Bronchial epithelial cell (primary cell): ENCODE results near the gene POGZ. TPM values are rescaled to one million over a fixed set of nuclear protein-coding genes. Genes with fewer than 3 reads are reported as not detected.
A peak's percentile ranks its signal among the peaks of the same experiment; 100 is the strongest.

Experiments used
- DNase-seq: peaks from one replicate; pipeline ENCODE4 v3.0.0-alpha.2; 2010; ENCODE audit warnings: low read depth
- FAIRE-seq: peaks from 2 replicates; lab custom pipeline; 2011; peaks lifted over from hg19 to GRCh38; lab: Jason Lieb, UNC
- H3K27me3 ChIP-seq: 2 replicates; pipeline ENCODE4 v1.5.1; 2011; ENCODE audit warnings: low read length; ENCODE audit not compliant: control insufficient read depth, insufficient read depth
- H3K36me3 ChIP-seq: 2 replicates; pipeline ENCODE4 v1.5.1; 2011; ENCODE audit warnings: low read length; ENCODE audit not compliant: control insufficient read depth, insufficient read depth
- H3K4me3 ChIP-seq: 2 replicates; pipeline ENCODE4 v1.5.1; 2011; ENCODE audit warnings: mild to moderate bottlenecking, low read depth, low read length, control low read depth
- total RNA-seq: library from RNA; depleted of rRNA; stranded (reverse); fragments of >200 nt; gene quantifications from 2 replicates; pipeline ENCODE4 v1.2.1, GENCODE V29; 2014
- TF ChIP-seq, protein P1 (sequence below): IDR thresholded peaks from 2 replicates; pipeline ENCODE4 v1.5.1; 2011; ENCODE audit warnings: mild to moderate bottlenecking, moderate library complexity, low read length, control low read depth, inconsistent platforms; ENCODE audit not compliant: insufficient read depth, severe bottlenecking

POGZ gene
- total RNA-seq, 1 donor from 2014 or later: 6.6 TPM

DNA sequence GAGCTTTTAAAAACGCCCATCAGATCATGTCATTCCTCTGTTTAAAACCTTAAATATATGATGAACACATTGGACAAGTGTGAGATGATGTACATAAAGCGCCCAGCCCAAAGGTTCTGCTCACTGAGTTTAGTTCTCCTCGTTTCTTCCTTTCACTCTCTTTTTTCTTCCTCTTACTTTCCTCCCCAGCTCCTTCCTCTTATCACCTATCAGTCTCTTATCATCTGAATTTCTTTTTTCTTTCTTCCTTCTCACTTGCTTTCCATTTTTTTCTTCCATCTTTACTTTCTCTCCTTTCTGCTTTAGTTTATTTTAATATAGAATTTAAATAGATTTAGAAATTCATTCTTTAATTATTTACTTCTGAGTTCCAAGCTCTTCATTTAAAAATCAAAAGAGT, 17.8 kb upstream of the POGZ start:
- Histone ChIP-seq H3K4me3 (no peak overlapping the region), H3K27me3 (no peaks in the 10 kb centered on the region), H3K36me3 (no peaks in the 10 kb centered on the region)
- DNase-seq (no peak), FAIRE-seq (no peak)
- TF ChIP-seq, protein P1, sequence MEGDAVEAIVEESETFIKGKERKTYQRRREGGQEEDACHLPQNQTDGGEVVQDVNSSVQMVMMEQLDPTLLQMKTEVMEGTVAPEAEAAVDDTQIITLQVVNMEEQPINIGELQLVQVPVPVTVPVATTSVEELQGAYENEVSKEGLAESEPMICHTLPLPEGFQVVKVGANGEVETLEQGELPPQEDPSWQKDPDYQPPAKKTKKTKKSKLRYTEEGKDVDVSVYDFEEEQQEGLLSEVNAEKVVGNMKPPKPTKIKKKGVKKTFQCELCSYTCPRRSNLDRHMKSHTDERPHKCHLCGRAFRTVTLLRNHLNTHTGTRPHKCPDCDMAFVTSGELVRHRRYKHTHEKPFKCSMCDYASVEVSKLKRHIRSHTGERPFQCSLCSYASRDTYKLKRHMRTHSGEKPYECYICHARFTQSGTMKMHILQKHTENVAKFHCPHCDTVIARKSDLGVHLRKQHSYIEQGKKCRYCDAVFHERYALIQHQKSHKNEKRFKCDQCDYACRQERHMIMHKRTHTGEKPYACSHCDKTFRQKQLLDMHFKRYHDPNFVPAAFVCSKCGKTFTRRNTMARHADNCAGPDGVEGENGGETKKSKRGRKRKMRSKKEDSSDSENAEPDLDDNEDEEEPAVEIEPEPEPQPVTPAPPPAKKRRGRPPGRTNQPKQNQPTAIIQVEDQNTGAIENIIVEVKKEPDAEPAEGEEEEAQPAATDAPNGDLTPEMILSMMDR: no peak

DNA sequence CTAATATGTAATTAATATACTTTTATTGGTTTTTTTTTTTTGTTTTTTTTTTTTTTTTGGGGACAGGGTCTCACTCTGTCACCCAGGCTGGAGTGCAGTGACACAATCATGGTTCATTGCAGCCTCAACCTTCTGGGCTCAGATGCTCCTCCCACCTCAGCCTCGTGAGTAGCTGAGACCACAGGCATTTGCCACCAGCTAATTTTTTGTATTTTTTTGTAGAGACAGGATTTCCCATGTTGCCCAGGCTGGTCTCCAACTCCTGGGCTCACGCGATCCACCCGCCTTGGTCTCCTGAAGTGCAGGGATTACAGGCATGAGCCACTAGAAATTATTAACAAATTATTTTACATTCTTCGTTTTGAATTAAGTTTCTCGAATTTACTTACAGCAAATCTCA, 16.8 kb upstream of the POGZ start:
- no peak overlapping the region for H3K4me3 ChIP-seq
- TF ChIP-seq, protein P1: no peak
- FAIRE-seq (no peak), DNase-seq (no peak)
- no peaks in the 10 kb centered on the region for H3K36me3 ChIP-seq
- H3K27me3 ChIP-seq: no peaks in the 10 kb centered on the region

DNA sequence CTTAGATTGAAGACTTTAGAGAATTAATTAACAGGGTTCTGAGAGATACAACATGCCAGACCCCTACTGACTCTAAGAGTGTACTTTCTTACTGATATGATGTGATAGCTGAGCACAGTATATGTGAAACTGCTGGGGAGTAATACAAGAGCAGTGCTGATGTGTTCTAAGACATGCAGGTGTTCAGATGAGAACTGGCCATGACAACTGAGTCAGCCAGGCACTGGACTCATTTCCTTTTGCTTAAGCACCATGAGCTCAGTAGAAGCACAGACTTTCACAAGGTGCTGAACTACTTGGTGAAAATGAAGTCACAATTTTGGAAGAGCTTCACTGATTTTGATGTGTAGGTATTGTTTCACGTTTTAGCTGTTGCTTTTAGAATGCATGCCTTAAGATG, 15.9 kb upstream of the POGZ start:
- H3K4me3 ChIP-seq: no peak overlapping the region
- TF ChIP-seq, protein P1: no peak
- H3K27me3 ChIP-seq: no peaks in the 10 kb centered on the region
- no peaks in the 10 kb centered on the region for H3K36me3 ChIP-seq
- FAIRE-seq: peak; percentile 18
- DNase-seq: peak; percentile 70

DNA sequence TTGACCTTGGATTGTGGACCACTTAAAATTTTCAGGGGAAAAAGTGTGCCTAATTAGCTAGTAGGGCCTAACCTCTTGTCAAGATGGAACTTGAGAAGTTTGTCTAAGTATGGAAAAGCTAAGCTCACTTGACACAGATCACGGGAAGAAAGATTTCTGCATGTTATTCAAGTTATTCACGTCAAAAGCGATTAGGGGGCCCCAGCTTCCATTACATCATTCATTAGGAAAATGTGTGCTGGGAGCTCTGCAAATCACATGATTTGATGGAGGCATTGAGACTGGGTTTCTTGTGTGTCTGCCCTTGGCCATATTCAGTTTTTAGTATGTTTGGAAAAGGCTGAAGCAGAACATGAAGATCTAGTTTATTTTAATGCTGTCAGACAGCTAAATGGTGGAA, 15.5 kb upstream of the POGZ start:
- no peak for FAIRE-seq
- Histone ChIP-seq H3K4me3 (no peak overlapping the region), H3K36me3 (no peaks in the 10 kb centered on the region), H3K27me3 (no peaks in the 10 kb centered on the region)
- TF ChIP-seq, protein P1: no peak
- no peak for DNase-seq

DNA sequence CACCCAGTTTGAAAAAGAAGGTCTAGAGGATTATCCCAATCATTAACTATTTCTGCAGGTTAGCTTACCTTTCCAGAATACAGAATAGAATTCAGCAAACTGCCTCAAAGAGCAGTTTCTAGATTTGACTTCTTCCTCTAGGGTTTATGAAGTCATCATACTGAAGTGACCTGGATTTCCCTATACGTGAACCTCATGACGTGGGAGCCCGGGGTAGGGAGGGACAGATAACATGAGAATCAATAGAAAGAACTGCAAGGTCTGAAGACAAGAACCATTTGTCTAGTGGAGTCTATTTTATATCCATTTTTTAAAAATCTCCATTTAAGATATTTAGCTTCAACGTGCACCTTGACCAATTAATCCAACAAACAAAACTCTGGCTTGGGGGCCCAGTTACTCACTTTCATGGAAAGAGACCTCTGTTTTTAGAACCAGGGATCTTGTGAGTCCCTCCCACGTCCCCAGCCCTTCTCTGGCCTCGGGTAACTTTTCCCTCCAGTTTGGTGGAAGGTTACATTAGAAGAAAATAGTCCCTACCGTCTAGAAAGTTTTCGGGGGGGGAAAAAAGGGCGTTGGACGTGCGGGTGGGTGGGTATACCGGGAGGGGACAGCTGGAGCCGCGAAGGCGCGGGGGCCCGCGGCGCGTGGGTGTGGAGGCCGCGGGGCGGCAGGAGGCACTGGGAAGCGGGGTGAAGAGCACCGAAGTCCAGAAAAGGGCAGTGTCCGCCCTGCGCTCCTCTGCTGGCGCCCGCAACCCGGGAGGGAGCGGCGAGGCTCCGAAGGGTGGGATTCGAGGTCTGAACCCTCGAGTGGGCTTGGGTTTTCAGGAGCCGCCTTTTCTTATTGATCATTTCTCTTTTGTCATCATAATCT, 13.8 kb upstream of the POGZ start:
- Histone ChIP-seq H3K4me3 (peak overlapping the region; percentile 50), H3K27me3 (no peaks in the 10 kb centered on the region), H3K36me3 (no peaks in the 10 kb centered on the region)
- TF ChIP-seq, protein P1: no peak
- FAIRE-seq (no peak), DNase-seq (peak; percentile 15)

DNA sequence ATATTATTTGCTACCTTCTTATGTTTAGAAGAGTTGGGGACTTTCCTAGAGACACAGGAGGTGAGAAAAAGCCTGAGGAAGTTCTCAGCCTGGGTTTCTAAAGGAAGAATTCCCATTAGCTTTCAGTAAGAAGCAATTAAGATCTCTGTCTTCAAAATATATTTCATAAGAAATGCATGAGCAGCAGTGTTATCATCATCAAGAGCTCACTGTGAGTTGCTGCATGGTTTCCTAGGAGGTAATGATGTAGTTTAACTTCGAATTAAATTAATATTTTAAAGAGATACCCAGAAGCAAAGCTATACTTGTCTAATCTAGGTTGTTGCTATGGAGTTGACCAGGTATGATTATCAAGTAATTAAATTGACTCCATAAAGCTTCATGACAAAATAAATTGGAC, 5.7 kb upstream of the POGZ start:
- Histone ChIP-seq H3K36me3 (no peaks in the 10 kb centered on the region), H3K27me3 (no peaks in the 10 kb centered on the region), H3K4me3 (no peak overlapping the region)
- DNase-seq (no peak), FAIRE-seq (no peak)
- TF ChIP-seq, protein P1: no peak
